Measurements from ENCODE around the gene SPTBN1. TPM values are rescaled to one million over a fixed set of nuclear protein-coding genes. Genes with fewer than 3 reads are reported as not detected.

Gene SPTBN1
- total RNA-seq, 8 experiments from 2014 or later: 114 to 408 (median 185) TPM

GRCh38 chr2:54595161-54595803 is 139.2 kb downstream of the SPTBN1 start:
- 94 to 100% (median 100%) methylated on average over 1 to 4 of the region's 13 CpGs; no CpG with 5 or more reads in 4 of the 10 experiments for WGBS, 10 experiments
- no peak overlapping the region for H3K4me3 ChIP-seq
- peaks cover 26 to 29% of the 10 kb centered on the region in 2 donors for H3K4me1 ChIP-seq (replicated peaks in 1 of 2)
- in situ Hi-C loops (cut with MboI; ENCODE audit: low pct_unique_long_range_greater_than_20kb in 2 of 9, low sequenced_read_pairs in 9 of 9, unreplicated experiment in 9 of 9): no loop called here
- no peak overlapping the region for H3K27ac ChIP-seq
- ATAC-seq (replicated peaks in 6 of 8): no peak

GRCh38 chr2:54595999-54596902 is 140.1 kb downstream of the SPTBN1 start:
- WGBS, 10 experiments: 60 to 88% (median 78%) methylated on average over 2 to 12 of the region's 15 CpGs; no CpG with 5 or more reads in 1 of the 10 experiments

GRCh38 chr2:54597153-54597848 is 141.2 kb downstream of the SPTBN1 start:
- no peak overlapping the region for H3K4me3 ChIP-seq
- in situ Hi-C loops (cut with MboI; ENCODE audit: low pct_unique_long_range_greater_than_20kb in 2 of 9, low sequenced_read_pairs in 9 of 9, unreplicated experiment in 9 of 9): no loop called here

More at GRCh38 chr2:54595999-54596902, 140.1 kb downstream of the SPTBN1 start:
- Histone ChIP-seq H3K4me3 (no peak overlapping the region), H3K4me1 (replicated peaks in 1 of 2) (peaks cover 24 to 25% of the 10 kb centered on the region in 2 donors), H3K27ac (no peak overlapping the region)
- in situ Hi-C loops (cut with MboI; ENCODE audit: low pct_unique_long_range_greater_than_20kb in 2 of 9, low sequenced_read_pairs in 9 of 9, unreplicated experiment in 9 of 9): no loop called here
- ATAC-seq (replicated peaks in 6 of 8): peak in 7 of 8 experiments; percentile 8 to 88 (median 63)

GRCh38 chr2:54598347-54599325 is 142.5 kb downstream of the SPTBN1 start:
- Histone ChIP-seq H3K4me1 (replicated peaks in 1 of 2) (peaks cover 25 to 35% of the 10 kb centered on the region in 2 donors), H3K27ac (no peak overlapping the region), H3K4me3 (no peak overlapping the region)
- ATAC-seq (replicated peaks in 6 of 8): no peak
- in situ Hi-C loops (cut with MboI; ENCODE audit: low pct_unique_long_range_greater_than_20kb in 2 of 9, low sequenced_read_pairs in 9 of 9, unreplicated experiment in 9 of 9): no loop called here
- WGBS, 10 experiments: 94 to 100% (median 97%) methylated on average over 2 to 12 of the region's 14 CpGs

More at GRCh38 chr2:54597153-54597848, 141.2 kb downstream of the SPTBN1 start:
- Histone ChIP-seq H3K27ac (peak overlapping the region; percentile 68 to 72), H3K4me1 (replicated peaks in 1 of 2) (peaks cover 25 to 28% of the 10 kb centered on the region in 2 donors)
- peak in 6 of 8 experiments; percentile 9 to 95 (median 87) for ATAC-seq (replicated peaks in 6 of 8)
- 45 to 100% (median 77%) methylated on average over 1 to 5 of the region's 5 CpGs; no CpG with 5 or more reads in 1 of the 10 experiments for WGBS, 10 experiments

GRCh38 chr2:54599326-54599710 is 143.2 kb downstream of the SPTBN1 start:
- in situ Hi-C loops (cut with MboI; ENCODE audit: low pct_unique_long_range_greater_than_20kb in 2 of 9, low sequenced_read_pairs in 9 of 9, unreplicated experiment in 9 of 9): no loop called here
- WGBS, 10 experiments: 20 to 100% (median 94%) methylated on average over 1 to 5 of the region's 5 CpGs; no CpG with 5 or more reads in 2 of the 10 experiments

GRCh38 chr2:54599914-54600313 is 143.8 kb downstream of the SPTBN1 start:
- Histone ChIP-seq H3K27ac (no peak overlapping the region), H3K4me1 (replicated peaks in 1 of 2) (peaks cover 25 to 40% of the 10 kb centered on the region in 2 donors), H3K4me3 (no peak overlapping the region)
- ATAC-seq (replicated peaks in 6 of 8): peak in 1 of 8 experiments; percentile 48
- 20 to 100% (median 97%) methylated on average over 2 to 3 of the region's 4 CpGs; no CpG with 5 or more reads in 6 of the 10 experiments for WGBS, 10 experiments
- in situ Hi-C loops (cut with MboI; ENCODE audit: low pct_unique_long_range_greater_than_20kb in 2 of 9, low sequenced_read_pairs in 9 of 9, unreplicated experiment in 9 of 9): no loop called here

More at GRCh38 chr2:54599326-54599710, 143.2 kb downstream of the SPTBN1 start:
- peaks cover 25 to 35% of the 10 kb centered on the region in 2 donors for H3K4me1 ChIP-seq (replicated peaks in 1 of 2)
- no peak overlapping the region for H3K4me3 ChIP-seq
- ATAC-seq (replicated peaks in 6 of 8): no peak
- no peak overlapping the region for H3K27ac ChIP-seq

- Histone ChIP-seq H3K27ac (no peak overlapping the region), H3K4me3 (no peak overlapping the region), H3K4me1 (replicated peaks in 1 of 2) (peaks cover 25 to 42% of the 10 kb centered on the region in 2 donors)
- in situ Hi-C loops (cut with MboI; ENCODE audit: low pct_unique_long_range_greater_than_20kb in 2 of 9, low sequenced_read_pairs in 9 of 9, unreplicated experiment in 9 of 9): no loop called here
- peak in 1 of 8 experiments; percentile 29 for ATAC-seq (replicated peaks in 6 of 8)
- WGBS, 10 experiments: 0 to 100% (median 90%) methylated on average over 1 to 2 of the region's 2 CpGs; no CpG with 5 or more reads in 3 of the 10 experiments
These were observed 145.2 kb downstream of the SPTBN1 start for GRCh38 chr2:54601339-54601738.

GRCh38 chr2:54602736-54603322 is 146.7 kb downstream of the SPTBN1 start:
- ATAC-seq (replicated peaks in 6 of 8): no peak
- Histone ChIP-seq H3K4me3 (no peak overlapping the region), H3K27ac (no peak overlapping the region), H3K4me1 (replicated peaks in 1 of 2) (peaks cover 15 to 33% of the 10 kb centered on the region in 2 donors)
- in situ Hi-C loops (cut with MboI; ENCODE audit: low pct_unique_long_range_greater_than_20kb in 2 of 9, low sequenced_read_pairs in 9 of 9, unreplicated experiment in 9 of 9): no loop called here
- WGBS, 10 experiments: 21 to 96% (median 91%) methylated on average over 1 to 4 of the region's 5 CpGs; no CpG with 5 or more reads in 2 of the 10 experiments

GRCh38 chr2:54603357-54603756 is 147.2 kb downstream of the SPTBN1 start:
- H3K4me1 ChIP-seq (replicated peaks in 1 of 2): peaks cover 10 to 27% of the 10 kb centered on the region in 2 donors
- ATAC-seq (replicated peaks in 6 of 8): peak in 1 of 8 experiments; percentile 40
- WGBS, 10 experiments: 20 to 100% (median 93%) methylated on average over 1 to 3 of the region's 3 CpGs; no CpG with 5 or more reads in 3 of the 10 experiments
- no peak overlapping the region for H3K27ac ChIP-seq
- no peak overlapping the region for H3K4me3 ChIP-seq
- in situ Hi-C loops (cut with MboI; ENCODE audit: low pct_unique_long_range_greater_than_20kb in 2 of 9, low sequenced_read_pairs in 9 of 9, unreplicated experiment in 9 of 9): no loop called here

GRCh38 chr2:54603796-54604195 is 147.7 kb downstream of the SPTBN1 start:
- in situ Hi-C loops (cut with MboI; ENCODE audit: low pct_unique_long_range_greater_than_20kb in 2 of 9, low sequenced_read_pairs in 9 of 9, unreplicated experiment in 9 of 9): no loop called here

GRCh38 chr2:54604871-54605270 is 148.7 kb downstream of the SPTBN1 start:
- H3K4me1 ChIP-seq (replicated peaks in 1 of 2): peaks cover 5 to 23% of the 10 kb centered on the region in 2 donors
- no peak for ATAC-seq (replicated peaks in 6 of 8)
- H3K27ac ChIP-seq: no peak overlapping the region
- 20 to 100% (median 74%) methylated on average over 1 to 10 of the region's 10 CpGs; no CpG with 5 or more reads in 1 of the 10 experiments for WGBS, 10 experiments
- in situ Hi-C loops (cut with MboI; ENCODE audit: low pct_unique_long_range_greater_than_20kb in 2 of 9, low sequenced_read_pairs in 9 of 9, unreplicated experiment in 9 of 9): no loop called here
- H3K4me3 ChIP-seq: no peak overlapping the region

More at GRCh38 chr2:54603796-54604195, 147.7 kb downstream of the SPTBN1 start:
- H3K27ac ChIP-seq: no peak overlapping the region
- WGBS, 10 experiments: 80 to 100% methylated on average over 1 of the region's 1 CpG; no CpG with 5 or more reads in 8 of the 10 experiments
- H3K4me3 ChIP-seq: no peak overlapping the region
- peaks cover 6 to 23% of the 10 kb centered on the region in 2 donors for H3K4me1 ChIP-seq (replicated peaks in 1 of 2)
- no peak for ATAC-seq (replicated peaks in 6 of 8)
